HFFc6 (cell line): ENCODE data around the gene BNC1. TPM values are rescaled to one million over a fixed set of nuclear protein-coding genes. Genes with fewer than 3 reads are reported as not detected.

ENCODE experiments used
- DNase-seq: peaks from one replicate; pipeline ENCODE4 v3.0.0-alpha.2; 2018
- H3K27ac Mint-ChIP-seq: 2 replicates; pipeline ENCODE4 v1.8.0; 2020; ENCODE audit warnings: mild to moderate bottlenecking, mixed read lengths
- H3K27me3 Mint-ChIP-seq: 2 replicates; pipeline ENCODE4 v1.8.0; 2021; ENCODE audit warnings: mild to moderate bottlenecking, moderate library complexity, mixed read lengths; ENCODE audit not compliant: insufficient read depth
- H3K36me3 Mint-ChIP-seq: 2 replicates; pipeline ENCODE4 v1.8.0; 2021; ENCODE audit warnings: low read depth, mixed read lengths
- H3K4me1 Mint-ChIP-seq: 2 replicates; pipeline ENCODE4 v1.8.0; 2020; ENCODE audit warnings: low read depth, mixed read lengths
- H3K4me3 Mint-ChIP-seq: 2 replicates; pipeline ENCODE4 v1.8.0; 2020; ENCODE audit warnings: mild to moderate bottlenecking, moderate library complexity, mixed read lengths
- H3K9me3 Mint-ChIP-seq: 2 replicates; pipeline ENCODE4 v1.8.0; 2020; ENCODE audit warnings: mild to moderate bottlenecking, mixed read lengths
- CTCF ChIP-seq: fragments of 200-600 bp; sonication (generic); IDR thresholded peaks from 2 replicates; pipeline ENCODE4 v1.5.0; 2021; ENCODE audit warnings: antibody characterized with exemption, mild to moderate bottlenecking
- long read RNA-seq: library from polyadenylated mRNA; unstranded; transcript quantifications from one replicate; pipeline ENCODE4 v2.0.0, GENCODE V29; 2019
- total RNA-seq, 6 experiments: library from RNA; stranded (reverse); fragmentation: NEBNext Ultra II Directional; extraction: Animal tissue kit (Norgen Biotek cat#: 25700); gene quantifications; 2 replicates in 1 of 6; 3 replicates in 5 of 6; pipeline ENCODE4 v1.2.3, GENCODE V29; 2021

Gene BNC1
- 10 to 100 TPM in 5 of 6 experiments, 1 to 10 TPM in 1; 8.8 to 17.5 (median 14.0) TPM for total RNA-seq
- long read RNA-seq, full-length matches to known transcripts = 1 of 4 reads
- long read RNA-seq, partial matches to known transcripts = 1 of 4 reads
- long read RNA-seq, other reads (novel, unspliced or antisense) = 2 of 4 reads

- Mint-ChIP-seq H3K27me3 (peaks cover 4% of the 10 kb centered on the region), H3K27ac (peak within 1 kb of the TSS; percentile 97)
- TF ChIP-seq CTCF = no peak
Measured at GRCh38 chr15:83284559-83285283, at the start of gene BNC1. BNC1 (minus strand) TSS chr15:83284664; CDS start chr15:83284628, 36 bp downstream.

GRCh38 chr15:83327041-83327440 lies 42.6 kb upstream of the BNC1 start:
- Mint-ChIP-seq H3K4me3 (no peak overlapping the region), H3K36me3 (no peaks in the 10 kb centered on the region), H3K27ac (no peak overlapping the region), H3K4me1 (peaks cover 27% of the 10 kb centered on the region), H3K9me3 (no peaks in the 10 kb centered on the region), H3K27me3 (peaks cover 2% of the 10 kb centered on the region; the same call in 1 of the 2 replicates)
- DNase-seq = no peak
- no peak for TF ChIP-seq CTCF

More at GRCh38 chr15:83284559-83285283, at the start of gene BNC1:
- no peak for DNase-seq
- H3K4me1 Mint-ChIP-seq = peaks cover 80% of the 10 kb centered on the region
- H3K4me3 Mint-ChIP-seq = peak within 1 kb of the TSS; percentile 97
- H3K36me3 Mint-ChIP-seq = peaks cover 10% of the 10 kb centered on the region; the same call in 1 of the 2 replicates
- H3K9me3 Mint-ChIP-seq = peaks cover 3% of the 10 kb centered on the region; the same call in 1 of the 2 replicates

GRCh38 chr15:83324799-83325198 lies 40.3 kb upstream of the BNC1 start:
- Mint-ChIP-seq H3K4me1 (peaks cover 48% of the 10 kb centered on the region), H3K27me3 (peaks cover 2% of the 10 kb centered on the region; the same call in 1 of the 2 replicates), H3K36me3 (no peaks in the 10 kb centered on the region), H3K4me3 (no peak overlapping the region), H3K9me3 (no peaks in the 10 kb centered on the region), H3K27ac (peak overlapping the region; percentile 39; the same call in 1 of the 2 replicates)
- no peak for DNase-seq
- no peak for TF ChIP-seq CTCF

- peak overlapping the region; percentile 67 for H3K4me3 Mint-ChIP-seq
- no peak for TF ChIP-seq CTCF
- peaks cover 2% of the 10 kb centered on the region; the same call in 1 of the 2 replicates for H3K27me3 Mint-ChIP-seq
- 0 out of 2 replicates have a peak, but pooled peaks cover 2% of the 10 kb centered on the region for H3K36me3 Mint-ChIP-seq
- DNase-seq = peak; percentile 91
- H3K9me3 Mint-ChIP-seq = no peaks in the 10 kb centered on the region
- H3K27ac Mint-ChIP-seq = peak overlapping the region; percentile 94
- H3K4me1 Mint-ChIP-seq = peaks cover 48% of the 10 kb centered on the region
Measured at GRCh38 chr15:83323296-83323711, 38.8 kb upstream of the BNC1 start.

GRCh38 chr15:83322691-83323090 lies 38.2 kb upstream of the BNC1 start:
- Mint-ChIP-seq H3K36me3 (0 out of 2 replicates have a peak, but pooled peaks cover 3% of the 10 kb centered on the region), H3K4me1 (peaks cover 48% of the 10 kb centered on the region), H3K4me3 (no peak overlapping the region; the same call in 1 of the 2 replicates), H3K9me3 (no peaks in the 10 kb centered on the region), H3K27ac (peak overlapping the region; percentile 94), H3K27me3 (peaks cover 2% of the 10 kb centered on the region; the same call in 1 of the 2 replicates)
- no peak for DNase-seq
- TF ChIP-seq CTCF = no peak
